ENCODE results near the gene ELF2.

DNA sequence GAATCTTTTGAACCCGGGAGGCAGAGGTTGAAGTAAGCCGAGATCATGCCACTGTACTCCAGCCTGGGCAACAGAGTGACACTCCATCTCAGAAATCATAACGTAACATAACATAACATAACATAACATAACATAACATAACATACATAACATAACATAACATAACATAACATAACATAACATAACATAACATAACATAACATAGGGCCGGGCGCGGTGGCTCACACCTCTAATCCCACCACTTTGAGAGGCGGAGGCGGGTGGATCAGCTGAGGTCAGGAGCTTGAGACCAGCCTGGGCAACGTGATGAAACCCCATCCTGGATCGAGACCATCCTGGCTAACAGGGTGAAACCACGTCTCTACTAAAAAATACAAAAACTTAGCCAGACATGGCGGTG, 84.7 kb downstream of the ELF2 start:
- TF ChIP-seq CTCF (IDR thresholded peaks at IDR 0.05) = no peak
- no peak for TF ChIP-seq EP300 (IDR thresholded peaks at IDR 0.05)
